GM20431 (cell line): ENCODE measurements around the gene RBM33.
"Not testable (repeated sequence)": the region's sequence is repeated elsewhere in the genome, so short reads cannot be mapped to it uniquely, and the experiment has no call there.

Experiments used
- in situ Hi-C: fragments of 300-500 bp; cut with MseI, MboI; formaldehyde crosslinking; loops from one replicate; pipeline ENCODE4 v1.15.0; 2020; ENCODE audit warnings: low sequenced_read_pairs; ENCODE audit not compliant: unreplicated experiment

The RBM33 gene

GRCh38 chr7:155685070-155685790, 40.8 kb downstream of the RBM33 start:
- in situ Hi-C loops, result no loop called here

DNA sequence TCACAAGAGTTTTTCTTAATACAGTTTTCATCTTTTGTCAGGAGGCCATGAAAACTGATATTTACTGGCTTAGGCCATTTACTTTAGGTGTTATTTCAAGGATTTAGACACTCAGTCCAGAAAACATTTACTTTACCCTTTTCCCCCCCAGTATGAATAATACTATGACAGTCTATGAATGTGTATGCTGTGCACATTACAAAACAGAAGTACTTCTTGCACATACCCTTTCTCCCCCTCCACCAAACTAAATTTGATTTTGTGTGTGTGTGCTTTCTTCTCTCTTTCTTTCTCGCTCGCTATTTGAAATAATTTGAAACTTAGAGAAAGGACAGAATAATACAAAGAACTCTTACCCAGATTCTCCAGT, 41.3 kb downstream of the RBM33 start:
- in situ Hi-C loops, result no loop called here

GRCh38 chr7:155686620-155687324, 42.3 kb downstream of the RBM33 start:
- in situ Hi-C loops, result not testable (repeated sequence)

DNA sequence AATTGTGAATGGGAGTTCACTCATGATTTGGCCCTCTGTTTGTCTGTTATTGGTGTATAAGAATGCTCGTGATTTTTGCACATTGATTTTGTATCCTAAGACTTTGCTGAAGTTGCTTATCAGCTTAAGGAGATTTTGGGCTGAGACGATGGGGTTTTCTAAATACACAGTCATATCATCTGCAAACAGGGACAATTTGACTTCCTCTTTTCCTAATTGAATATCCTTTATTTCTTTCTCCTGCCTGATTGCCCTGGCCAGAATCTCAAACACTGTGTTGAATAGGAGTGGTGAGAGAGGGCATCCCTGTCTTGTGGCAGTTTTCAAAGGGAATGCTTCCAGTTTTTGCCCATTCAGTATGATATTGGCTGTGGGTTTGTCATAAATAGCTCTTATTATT, 43.8 kb downstream of the RBM33 start:
- in situ Hi-C loops, result not testable (repeated sequence)

DNA sequence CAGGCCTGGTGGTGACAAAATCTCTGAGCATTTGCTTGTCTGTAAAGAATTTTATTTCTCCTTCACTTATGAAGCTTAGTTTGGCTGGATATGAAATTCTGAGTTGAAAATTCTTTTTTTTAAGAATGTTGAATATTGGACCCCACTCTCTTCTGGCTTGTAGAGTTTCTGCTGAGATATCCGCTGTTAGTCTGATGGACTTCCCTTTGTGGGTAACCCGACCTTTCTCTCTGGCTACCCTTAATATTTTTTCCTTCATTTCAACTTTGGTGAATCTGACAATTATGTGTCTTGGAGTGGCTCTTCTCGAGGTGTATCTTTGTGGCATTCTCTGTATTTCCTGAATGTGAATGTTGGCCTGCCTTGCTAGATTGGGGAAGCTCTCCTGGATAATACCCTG, 46.2 kb downstream of the RBM33 start:
- in situ Hi-C loops, result not testable (repeated sequence)

- in situ Hi-C loops, result no loop called here
Measured at GRCh38 chr7:155692317-155692716, 47.9 kb downstream of the RBM33 start.

DNA sequence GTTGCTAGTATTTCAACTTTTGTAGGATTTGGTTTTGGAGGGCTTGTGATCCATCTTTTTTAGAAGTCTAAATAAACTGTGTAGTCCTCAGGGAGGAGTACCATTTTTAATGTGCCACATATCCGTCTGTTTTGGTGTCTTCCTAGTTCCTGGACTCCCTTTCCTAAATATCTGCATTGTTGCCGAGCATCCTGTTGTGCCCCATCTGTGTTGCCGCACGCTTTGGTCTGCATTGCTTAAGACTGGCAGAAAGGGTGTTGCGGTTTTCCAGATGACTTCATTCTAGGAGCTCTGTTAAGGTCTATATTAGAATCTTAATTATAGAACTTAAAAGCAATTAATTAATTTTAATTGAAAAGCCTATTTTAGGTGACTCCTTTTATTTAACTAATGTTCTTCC, 49.4 kb downstream of the RBM33 start:
- in situ Hi-C loops, result no loop called here

GRCh38 chr7:155694851-155695250, 50.4 kb downstream of the RBM33 start:
- in situ Hi-C loops, result no loop called here

- in situ Hi-C loops, result no loop called here
Measured at GRCh38 chr7:155696747-155697146, 52.3 kb downstream of the RBM33 start.

GRCh38 chr7:155698633-155699032, 54.2 kb downstream of the RBM33 start:
- in situ Hi-C loops, result no loop called here

GRCh38 chr7:155699180-155699579, 54.7 kb downstream of the RBM33 start:
- in situ Hi-C loops, result no loop called here

GRCh38 chr7:155700847-155701246, 56.4 kb downstream of the RBM33 start:
- in situ Hi-C loops, result no loop called here

DNA sequence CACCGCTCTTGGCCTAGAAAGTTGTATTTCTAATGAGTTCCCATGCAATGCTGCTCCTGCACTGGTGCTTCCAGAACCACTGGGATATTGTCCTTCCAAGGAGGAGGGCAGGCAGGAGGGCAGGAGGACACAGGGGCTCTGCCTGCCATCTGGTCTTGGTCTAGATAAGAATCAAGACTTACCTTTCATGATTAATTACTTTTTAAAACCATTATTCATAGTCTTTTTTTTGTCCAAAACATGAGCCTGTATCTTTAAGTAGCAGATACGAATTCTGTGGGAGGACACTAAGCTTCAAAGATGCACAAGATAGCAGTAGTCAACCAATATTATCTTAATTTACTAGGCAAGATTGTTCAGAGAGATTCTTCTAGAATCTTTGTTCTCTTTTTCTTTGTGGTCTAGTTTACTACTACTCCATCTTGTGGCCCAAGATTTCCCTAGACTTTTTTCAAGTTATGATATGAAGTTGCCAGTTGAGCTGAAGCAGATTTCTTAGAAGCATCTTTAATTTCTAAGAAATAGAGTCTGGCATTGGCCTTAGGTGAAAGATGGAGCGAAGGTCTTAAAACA, 57.6 kb downstream of the RBM33 start:
- in situ Hi-C loops, result no loop called here

- in situ Hi-C loops, result no loop called here
Measured at GRCh38 chr7:155702616-155703015, 58.2 kb downstream of the RBM33 start.

GRCh38 chr7:155705623-155706360, 61.3 kb downstream of the RBM33 start:
- in situ Hi-C loops, result no loop called here

DNA sequence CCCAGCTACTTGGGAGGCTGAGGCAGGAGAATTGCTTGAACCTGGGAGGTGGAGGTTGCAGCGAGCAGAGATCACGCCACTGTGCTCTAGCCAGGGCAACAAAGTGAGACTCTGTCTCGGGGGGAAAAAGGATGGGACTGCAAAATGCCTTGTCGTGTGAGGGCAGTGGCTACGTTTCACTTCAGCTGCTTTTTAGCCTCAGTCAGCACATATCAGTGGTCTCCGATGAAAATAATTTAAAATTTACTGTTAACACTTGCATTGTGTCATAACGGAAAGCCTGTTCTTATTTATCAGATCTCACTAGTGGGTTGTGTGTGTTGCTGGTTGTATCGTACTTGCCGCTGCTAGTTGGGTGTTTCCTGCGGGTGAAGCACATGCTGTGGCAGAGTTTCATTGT, 61.9 kb downstream of the RBM33 start:
- in situ Hi-C loops, result no loop called here

DNA sequence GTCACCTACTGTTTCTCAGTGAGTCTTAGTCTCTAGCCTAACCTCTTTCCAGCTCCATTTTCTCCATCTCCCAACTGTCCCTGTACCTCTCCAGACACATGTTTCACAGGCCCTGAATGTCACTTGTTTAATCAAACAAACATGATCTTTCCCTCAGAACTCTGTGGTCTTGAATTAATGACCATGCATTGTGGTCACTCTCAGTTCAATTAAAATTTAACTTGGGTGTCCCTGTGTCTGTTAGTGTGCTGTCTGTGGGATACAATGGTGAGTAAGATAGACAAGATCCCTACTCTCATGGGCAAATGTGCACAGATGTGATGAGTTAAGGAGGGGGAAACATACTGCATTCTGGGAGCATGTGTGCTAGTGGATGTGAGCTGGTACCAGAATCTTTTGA, 65.0 kb downstream of the RBM33 start:
- in situ Hi-C loops, result no loop called here

GRCh38 chr7:155710031-155710430, 65.6 kb downstream of the RBM33 start:
- in situ Hi-C loops, result no loop called here

GRCh38 chr7:155710530-155710929, 66.1 kb downstream of the RBM33 start:
- in situ Hi-C loops, result no loop called here

GRCh38 chr7:155711081-155711480, 66.6 kb downstream of the RBM33 start:
- in situ Hi-C loops, result no loop called here

DNA sequence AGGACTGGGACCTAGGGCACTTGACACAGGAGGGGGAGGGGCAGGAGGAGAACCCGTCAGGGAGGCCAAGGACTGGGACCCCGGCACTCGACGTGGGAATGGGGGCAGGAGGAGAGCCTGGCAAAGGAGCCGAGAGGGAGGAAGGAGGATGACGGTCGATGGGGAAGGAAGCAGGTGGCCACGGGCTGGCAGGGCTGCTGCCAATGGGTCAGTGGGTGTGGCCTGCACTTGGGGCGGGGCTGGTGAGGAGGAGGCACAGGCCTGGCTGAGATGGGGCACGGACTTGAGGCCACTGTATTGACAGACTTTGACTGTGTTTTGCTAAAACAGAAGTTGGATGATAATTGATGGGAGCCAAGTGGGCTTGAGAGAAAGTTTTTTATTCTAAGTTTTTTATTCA, 68.9 kb downstream of the RBM33 start:
- in situ Hi-C loops, result no loop called here
